ENCODE measurements around the gene ASPHD1. TPM values are rescaled to one million over a fixed set of nuclear protein-coding genes. Genes with fewer than 3 reads are reported as not detected.
"Not testable (repeated sequence)": the region's sequence is repeated elsewhere in the genome, so short reads cannot be mapped to it uniquely, and the experiment has no call there.

The ASPHD1 gene
- total and polyA plus RNA-seq, 4 donors = 4.2 to 52.7 (median 32.4) TPM

DNA sequence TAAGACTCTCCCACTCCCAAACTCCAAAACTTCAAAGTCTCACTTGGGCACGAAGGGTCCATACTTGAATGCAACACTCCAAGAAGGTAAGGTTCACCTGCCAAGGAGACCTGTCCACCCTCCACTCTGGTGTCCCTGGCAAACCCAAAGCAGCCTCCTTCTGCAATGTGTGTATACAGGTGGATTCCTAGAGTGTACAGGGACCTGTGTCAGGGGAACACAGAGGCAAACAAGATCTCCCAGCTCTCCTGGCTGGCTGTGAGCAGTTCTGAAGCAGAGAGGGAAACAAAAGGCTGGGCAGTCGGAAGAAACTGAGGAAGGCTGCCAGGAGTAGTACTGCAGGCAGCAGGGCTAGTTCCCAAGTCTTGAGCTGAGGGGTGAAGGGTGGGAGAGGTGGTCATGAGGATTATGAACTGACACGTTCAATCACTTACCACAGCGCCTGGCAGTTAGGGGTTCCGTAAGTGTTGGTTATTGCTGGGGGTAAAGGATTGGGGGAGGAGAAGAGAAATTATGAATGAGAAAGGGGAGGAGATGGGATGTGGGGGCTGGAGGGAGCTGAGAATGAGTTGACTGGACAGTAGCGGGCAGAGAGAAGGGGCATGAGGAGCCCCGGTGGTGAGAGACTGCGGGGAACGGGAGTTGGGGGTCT is 24.9 kb downstream of the ASPHD1 start:
- Histone ChIP-seq H3K36me3 (ENCODE audit: control insufficient read depth, insufficient read depth, low read length) (peaks cover 14% of the 10 kb centered on the region), H3K27ac (ENCODE audit: low read depth, low read length) (no peak overlapping the region), H3K27me3 (ENCODE audit: control insufficient read depth, insufficient read depth, low read length) (no peaks in the 10 kb centered on the region), H3K9me3 (ENCODE audit: control insufficient read depth, insufficient read depth, low read length) (no peaks in the 10 kb centered on the region), H3K4me3 (ENCODE audit: low read depth, low read length) (peak overlapping the region; percentile 87), H3K4me1 (ENCODE audit: control insufficient read depth, insufficient read depth, low read length) (peaks cover 46% of the 10 kb centered on the region)
- 13% methylated on average over 7 of the region's 9 CpGs for WGBS (ENCODE audit: insufficient coverage)
- DNase-seq (ENCODE audit: low read depth in 4 of 6, low spot score in 6 of 6) = peak in 1 of 6 donors; percentile 30

DNA sequence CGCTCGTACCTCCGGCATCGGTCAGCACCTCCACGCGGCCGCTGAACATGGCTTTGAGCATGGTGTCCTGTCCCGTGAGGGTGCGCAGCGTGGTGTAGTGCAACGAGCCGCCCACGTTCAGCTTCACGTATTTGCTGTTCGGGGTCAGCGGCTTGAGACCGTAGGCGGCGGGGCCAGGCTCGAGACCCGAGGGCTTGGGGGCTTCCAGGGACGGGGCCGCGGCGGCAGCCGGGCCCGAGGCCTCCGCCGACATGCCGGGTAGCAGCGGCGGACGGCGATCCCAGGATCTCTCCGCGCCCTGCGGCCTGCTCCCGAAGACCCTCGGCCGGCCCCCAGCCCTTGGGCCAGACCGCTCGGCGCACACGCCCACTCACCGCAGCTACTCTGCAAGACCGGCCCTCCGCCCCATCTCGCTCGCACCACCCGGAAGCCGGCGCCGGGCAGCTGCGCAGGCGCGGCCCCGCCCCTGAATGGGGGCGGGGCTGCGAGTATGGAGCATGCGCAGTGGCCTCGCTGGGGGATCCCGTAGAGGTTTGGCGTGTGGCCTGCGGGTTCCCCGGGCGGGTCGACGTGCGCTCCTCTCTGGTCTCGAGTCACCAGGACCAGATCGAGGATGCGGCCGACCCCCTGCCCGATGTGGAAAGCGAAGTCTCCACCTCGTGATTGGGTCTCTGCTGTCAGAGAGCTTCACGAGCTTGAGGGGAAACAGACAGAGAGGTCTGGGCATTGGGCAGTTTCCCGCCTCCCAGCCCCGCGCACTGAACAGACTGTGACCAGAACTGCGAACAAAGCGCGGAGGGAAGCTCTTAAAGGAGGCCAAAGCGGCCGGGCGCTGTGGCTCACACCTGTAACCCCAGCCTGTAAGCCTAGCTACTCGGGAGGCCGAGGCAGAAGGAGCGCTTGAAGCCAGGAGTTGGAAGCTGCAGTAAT is 25.8 kb downstream of the ASPHD1 start, which contains the start of gene KCTD13:
KCTD13 (minus strand) TSS at position 446 of the 930 bp plus-strand sequence; CDS start at position 253, 193 bp downstream.
- under 1% methylated on average over 89 of the region's 89 CpGs for WGBS (ENCODE audit: insufficient coverage)
- Histone ChIP-seq H3K27ac (ENCODE audit: low read depth, low read length) (peak within 1 kb of the TSS; percentile 95), H3K27me3 (ENCODE audit: control insufficient read depth, insufficient read depth, low read length) (no peaks in the 10 kb centered on the region)

DNA sequence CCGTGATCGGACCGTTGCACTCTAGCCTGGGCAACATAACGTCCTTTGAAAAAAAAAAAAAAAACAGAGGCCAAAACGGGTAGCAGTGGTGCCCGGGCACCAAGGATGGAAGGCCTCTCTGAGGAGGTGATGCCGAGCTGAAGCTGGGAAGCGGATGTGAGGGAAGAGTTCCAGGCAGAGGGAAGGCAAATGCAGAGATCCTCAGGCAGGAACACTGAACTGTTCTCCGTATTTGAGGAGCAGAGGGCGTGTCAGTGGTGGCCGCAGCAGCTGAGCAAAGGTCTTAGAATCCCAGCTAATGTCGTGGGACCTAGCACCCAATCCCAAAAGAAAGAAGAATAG is 26.4 kb downstream of the ASPHD1 start:
- H3K4me1 ChIP-seq (ENCODE audit: control insufficient read depth, insufficient read depth, low read length) = peaks cover 40% of the 10 kb centered on the region
- H3K4me3 ChIP-seq (ENCODE audit: low read depth, low read length) = peak overlapping the region; percentile 87
- H3K9me3 ChIP-seq (ENCODE audit: control insufficient read depth, insufficient read depth, low read length) = no peaks in the 10 kb centered on the region
- H3K36me3 ChIP-seq (ENCODE audit: control insufficient read depth, insufficient read depth, low read length) = peaks cover 14% of the 10 kb centered on the region
- peak overlapping the region; percentile 95 for H3K27ac ChIP-seq (ENCODE audit: low read depth, low read length)
- H3K27me3 ChIP-seq (ENCODE audit: control insufficient read depth, insufficient read depth, low read length) = no peaks in the 10 kb centered on the region
- under 1% methylated on average over 12 of the region's 12 CpGs for WGBS (ENCODE audit: insufficient coverage)
- no peak for DNase-seq (ENCODE audit: low read depth in 4 of 6, low spot score in 6 of 6)

More for the DNA sequence above, 25.8 kb downstream of the ASPHD1 start, which contains the start of gene KCTD13:
- Histone ChIP-seq H3K4me1 (ENCODE audit: control insufficient read depth, insufficient read depth, low read length) (peaks cover 46% of the 10 kb centered on the region), H3K9me3 (ENCODE audit: control insufficient read depth, insufficient read depth, low read length) (no peaks in the 10 kb centered on the region), H3K36me3 (ENCODE audit: control insufficient read depth, insufficient read depth, low read length) (peaks cover 14% of the 10 kb centered on the region), H3K4me3 (ENCODE audit: low read depth, low read length) (peak within 1 kb of the TSS; percentile 87)
- DNase-seq (ENCODE audit: low read depth in 4 of 6, low spot score in 6 of 6) = peak; percentile 80 to 97 (median 88)

DNA sequence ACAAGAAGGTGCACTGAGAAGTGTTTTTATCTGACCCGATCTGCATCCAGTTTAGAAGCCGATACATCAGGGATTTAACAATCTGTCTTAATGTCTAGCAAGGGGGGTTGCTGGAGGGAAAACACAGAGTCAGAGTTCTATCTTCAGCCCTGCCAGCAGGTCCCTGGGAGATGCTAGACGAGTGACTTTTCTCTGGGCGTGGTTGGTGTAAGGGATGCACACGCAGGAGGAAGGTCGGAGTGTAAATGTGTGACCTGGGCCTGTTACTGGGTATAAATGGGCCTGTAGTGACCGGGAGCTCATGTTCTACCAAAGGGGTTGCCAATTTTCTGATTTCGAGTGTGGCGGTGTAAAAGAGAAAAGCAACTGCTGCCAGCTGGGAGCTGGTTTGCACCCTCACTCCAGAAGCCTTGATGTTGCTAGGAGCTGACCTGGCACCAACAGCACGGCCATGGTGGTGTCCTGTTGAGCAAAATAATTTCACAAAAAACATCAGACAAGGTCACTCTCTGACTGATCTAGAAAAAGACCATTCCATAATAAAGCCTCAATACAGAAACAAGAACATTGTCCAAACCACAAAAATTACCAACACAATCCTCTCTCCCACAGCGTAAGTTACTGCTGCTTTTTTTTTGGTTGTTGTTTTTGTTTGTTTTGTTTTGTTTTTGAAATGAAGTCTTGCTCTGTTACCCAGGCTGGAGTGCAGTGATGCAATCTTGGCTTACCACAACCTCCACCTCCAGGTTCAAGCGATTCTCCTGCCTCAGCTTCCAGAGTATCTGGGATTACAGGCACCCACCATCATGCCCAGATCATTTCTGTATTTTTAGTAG is 27.0 kb downstream of the ASPHD1 start:
- 36% methylated on average over 10 of the region's 12 CpGs for WGBS (ENCODE audit: insufficient coverage)
- Histone ChIP-seq H3K9me3 (ENCODE audit: control insufficient read depth, insufficient read depth, low read length) (no peaks in the 10 kb centered on the region), H3K4me1 (ENCODE audit: control insufficient read depth, insufficient read depth, low read length) (peaks cover 40% of the 10 kb centered on the region), H3K27me3 (ENCODE audit: control insufficient read depth, insufficient read depth, low read length) (no peaks in the 10 kb centered on the region), H3K27ac (ENCODE audit: low read depth, low read length) (peak overlapping the region; percentile 95), H3K4me3 (ENCODE audit: low read depth, low read length) (peak overlapping the region; percentile 87), H3K36me3 (ENCODE audit: control insufficient read depth, insufficient read depth, low read length) (peaks cover 14% of the 10 kb centered on the region)
- peak in 2 of 6 donors; percentile 42 to 71 for DNase-seq (ENCODE audit: low read depth in 4 of 6, low spot score in 6 of 6)

DNA sequence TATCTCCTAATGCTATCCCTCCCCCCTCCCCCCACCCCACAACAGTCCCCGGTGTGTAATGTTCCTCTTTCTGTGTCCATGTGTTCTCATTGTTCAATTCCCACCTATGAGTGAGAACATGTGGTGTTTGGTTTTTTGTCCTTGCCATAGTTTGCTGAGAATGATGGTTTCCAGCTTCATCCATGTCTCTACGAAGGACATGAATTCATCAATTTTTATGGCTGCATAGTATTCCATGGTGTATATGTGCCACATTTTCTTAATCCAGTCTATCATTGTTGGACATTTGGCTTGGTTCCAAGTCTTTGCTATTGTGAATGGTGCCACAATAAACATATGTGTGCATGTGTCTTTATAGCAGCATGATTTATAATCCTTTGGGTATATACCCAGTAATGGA is 31.5 kb downstream of the ASPHD1 start:
- no CpG with 5 or more reads among the region's 2 CpGs for WGBS (ENCODE audit: insufficient coverage)
- not testable (repeated sequence) for H3K27ac ChIP-seq (ENCODE audit: low read depth, low read length); H3K4me3 ChIP-seq (ENCODE audit: low read depth, low read length); H3K36me3 ChIP-seq (ENCODE audit: control insufficient read depth, insufficient read depth, low read length); H3K27me3 ChIP-seq (ENCODE audit: control insufficient read depth, insufficient read depth, low read length); H3K9me3 ChIP-seq (ENCODE audit: control insufficient read depth, insufficient read depth, low read length); DNase-seq (ENCODE audit: low read depth in 4 of 6, low spot score in 6 of 6)
- peaks cover 15% of the 10 kb centered on the region for H3K4me1 ChIP-seq (ENCODE audit: control insufficient read depth, insufficient read depth, low read length)

DNA sequence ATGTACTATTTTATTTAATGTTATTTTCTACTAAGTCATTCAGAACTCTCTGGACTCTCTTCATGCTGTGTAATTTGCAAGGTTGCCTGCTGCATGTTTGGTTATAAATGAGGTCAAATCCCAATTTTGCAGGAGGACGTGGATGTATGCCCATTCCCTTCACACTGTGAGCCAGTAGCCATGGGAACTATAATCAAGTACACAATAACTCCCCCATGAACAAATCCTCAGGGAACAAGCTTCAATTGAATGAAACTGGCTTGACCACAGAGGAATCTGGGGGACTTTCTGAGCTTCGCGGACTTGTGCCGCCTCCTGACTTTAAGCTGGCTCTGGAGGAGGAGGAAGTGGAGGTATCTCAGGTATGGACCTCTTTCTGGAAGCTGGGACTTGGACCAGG is 40.4 kb downstream of the ASPHD1 start:
- Histone ChIP-seq H3K27ac (ENCODE audit: low read depth, low read length) (no peak overlapping the region), H3K9me3 (ENCODE audit: control insufficient read depth, insufficient read depth, low read length) (no peaks in the 10 kb centered on the region), H3K4me3 (ENCODE audit: low read depth, low read length) (no peak overlapping the region), H3K36me3 (ENCODE audit: control insufficient read depth, insufficient read depth, low read length) (no peaks in the 10 kb centered on the region), H3K27me3 (ENCODE audit: control insufficient read depth, insufficient read depth, low read length) (no peaks in the 10 kb centered on the region), H3K4me1 (ENCODE audit: control insufficient read depth, insufficient read depth, low read length) (peaks cover 8% of the 10 kb centered on the region)
- DNase-seq (ENCODE audit: low read depth in 4 of 6, low spot score in 6 of 6) = peak in 2 of 6 donors; percentile 28 to 47
- 41% methylated on average over 3 of the region's 4 CpGs for WGBS (ENCODE audit: insufficient coverage)

DNA sequence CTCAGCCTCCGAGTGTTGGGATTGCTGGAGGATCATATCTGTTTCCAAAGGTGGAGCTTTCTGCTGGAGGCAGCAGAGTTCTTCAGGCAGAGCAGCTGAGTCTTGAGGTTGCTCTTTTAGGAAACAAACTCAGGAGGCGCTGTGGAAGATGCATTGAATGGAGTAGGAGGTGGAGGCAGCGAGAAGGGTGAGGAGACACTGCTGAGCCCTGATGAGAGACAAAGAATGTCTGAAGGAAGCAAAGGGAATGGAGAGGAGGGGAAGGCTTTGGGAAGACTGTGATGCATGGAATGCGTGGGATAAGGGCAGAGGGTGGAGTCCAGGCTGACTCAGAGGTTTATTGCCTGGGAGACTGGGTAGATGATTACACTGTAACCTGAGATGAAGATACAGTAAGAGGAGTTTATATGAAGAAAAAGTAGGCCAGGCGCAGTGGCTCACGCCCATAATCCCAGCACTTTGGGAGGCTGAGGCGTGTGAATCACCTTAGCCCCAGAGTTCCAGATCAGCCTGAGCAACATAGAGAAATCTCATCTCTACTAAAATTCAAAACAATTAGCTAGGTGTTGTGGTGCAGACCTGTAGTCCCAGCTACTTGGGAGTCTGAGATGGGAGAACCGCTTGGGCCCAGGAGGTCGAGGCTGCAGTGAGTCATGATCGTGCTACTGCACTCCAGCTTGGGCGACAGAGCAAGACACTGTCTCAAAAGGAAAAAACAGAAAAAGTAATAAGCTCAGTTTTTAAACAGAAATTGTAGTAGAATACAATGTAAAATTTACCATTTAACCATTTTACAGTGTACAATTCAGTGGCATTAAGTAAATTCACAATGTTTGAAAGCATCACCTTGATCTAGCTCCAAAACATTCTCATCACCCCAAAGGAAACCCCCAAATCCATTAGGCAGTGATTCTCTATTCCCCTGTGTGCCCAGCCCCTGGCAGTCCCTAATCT is 43.8 kb downstream of the ASPHD1 start:
- 62% methylated on average over 6 of the region's 11 CpGs for WGBS (ENCODE audit: insufficient coverage)
- no peaks in the 10 kb centered on the region for H3K9me3 ChIP-seq (ENCODE audit: control insufficient read depth, insufficient read depth, low read length)
- H3K27me3 ChIP-seq (ENCODE audit: control insufficient read depth, insufficient read depth, low read length) = no peaks in the 10 kb centered on the region
- peak in 1 of 6 donors; percentile 32 for DNase-seq (ENCODE audit: low read depth in 4 of 6, low spot score in 6 of 6)
- H3K4me3 ChIP-seq (ENCODE audit: low read depth, low read length) = no peak overlapping the region
- H3K36me3 ChIP-seq (ENCODE audit: control insufficient read depth, insufficient read depth, low read length) = no peaks in the 10 kb centered on the region
- peaks cover 8% of the 10 kb centered on the region for H3K4me1 ChIP-seq (ENCODE audit: control insufficient read depth, insufficient read depth, low read length)
- peak overlapping the region; percentile 8 for H3K27ac ChIP-seq (ENCODE audit: low read depth, low read length)

DNA sequence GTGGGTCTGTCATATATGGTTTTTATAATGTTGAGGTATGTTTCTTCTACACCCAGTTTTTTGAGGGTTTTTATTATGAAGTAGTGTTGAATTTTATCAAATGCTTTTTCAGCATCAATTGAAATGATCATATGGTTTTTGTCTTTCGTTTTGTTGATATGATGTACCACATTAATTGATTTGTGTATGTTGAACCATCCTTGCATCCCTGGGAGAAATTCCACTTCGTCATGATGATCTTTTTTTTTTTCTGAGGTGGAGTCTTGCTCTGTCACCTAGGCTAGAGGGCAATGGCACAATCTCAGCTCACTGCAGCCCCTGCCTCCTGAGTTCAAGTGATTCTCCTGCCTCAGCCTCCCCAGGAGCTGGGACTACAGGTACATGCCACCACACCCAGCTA is 47.6 kb downstream of the ASPHD1 start:
- H3K27me3 ChIP-seq (ENCODE audit: control insufficient read depth, insufficient read depth, low read length) = no peaks in the 10 kb centered on the region
- no peak overlapping the region for H3K27ac ChIP-seq (ENCODE audit: low read depth, low read length)
- H3K36me3 ChIP-seq (ENCODE audit: control insufficient read depth, insufficient read depth, low read length) = no peaks in the 10 kb centered on the region
- WGBS (ENCODE audit: insufficient coverage) = 100% methylated on average over 1 of the region's 2 CpGs
- no peaks in the 10 kb centered on the region for H3K9me3 ChIP-seq (ENCODE audit: control insufficient read depth, insufficient read depth, low read length)
- H3K4me1 ChIP-seq (ENCODE audit: control insufficient read depth, insufficient read depth, low read length) = no peaks in the 10 kb centered on the region
- H3K4me3 ChIP-seq (ENCODE audit: low read depth, low read length) = no peak overlapping the region
- no peak for DNase-seq (ENCODE audit: low read depth in 4 of 6, low spot score in 6 of 6)
